Measurements from ENCODE around the gene TCF21.
"Not testable (repeated sequence)": the region's sequence is repeated elsewhere in the genome, so short reads cannot be mapped to it uniquely, and the experiment has no call there.

The TCF21 gene

DNA sequence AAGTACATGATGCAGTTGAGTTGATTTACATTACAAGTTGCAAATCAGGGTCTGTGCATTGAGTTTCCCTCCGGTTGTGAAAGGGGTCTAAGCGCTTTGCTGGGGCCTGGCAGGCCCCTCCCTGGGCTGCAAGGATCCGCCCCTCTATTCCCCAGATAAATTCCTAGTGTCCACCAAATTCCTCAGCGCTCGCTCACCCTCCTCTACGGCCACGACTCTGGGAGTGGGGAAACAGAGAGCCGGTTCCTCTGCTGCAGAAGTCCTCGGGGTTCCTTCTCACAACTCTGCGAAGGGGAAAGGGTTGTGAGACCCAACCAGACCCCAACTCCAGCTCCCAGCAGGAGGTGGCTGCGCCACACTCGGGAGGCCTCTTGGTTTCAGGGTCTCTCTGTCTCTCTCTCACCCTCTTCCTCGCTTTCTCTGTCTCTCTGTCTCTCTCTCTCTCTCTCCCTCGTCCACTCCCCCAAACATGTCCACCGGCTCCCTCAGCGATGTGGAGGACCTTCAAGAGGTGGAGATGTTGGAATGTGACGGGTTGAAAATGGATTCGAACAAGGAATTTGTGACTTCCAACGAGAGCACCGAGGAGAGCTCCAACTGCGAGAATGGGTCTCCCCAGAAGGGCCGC is at the start of gene TCF21:
Gene TCF21, plus strand, starts transcription at position 185 of the 628 bp plus-strand sequence. Its CDS starts 285 bp downstream, at position 470.
- DNase-seq (ENCODE audit: low read depth in 2 of 2, low spot score in 1 of 2): no peak

DNA sequence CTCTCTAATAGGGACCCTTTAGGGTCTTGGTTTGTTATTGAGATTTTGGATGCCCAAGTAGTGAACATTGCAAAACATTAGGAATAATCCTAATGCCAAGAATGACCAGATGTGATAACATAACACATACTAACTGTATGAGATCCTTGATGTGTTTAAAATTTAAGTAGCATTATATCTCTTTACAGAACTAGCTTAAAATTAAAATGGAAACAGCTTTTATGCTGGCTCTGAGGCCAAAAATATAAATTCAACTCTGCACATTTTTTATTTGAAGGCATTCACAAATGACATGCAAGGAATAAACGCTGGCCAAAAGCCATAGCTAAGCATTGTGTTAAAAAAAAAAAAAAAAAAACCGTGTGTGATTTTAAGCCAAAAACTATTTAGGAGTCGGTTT is 47.7 kb upstream of the TCF21 start:
- DNase-seq (ENCODE audit: low read depth in 2 of 2, low spot score in 1 of 2): no peak

DNA sequence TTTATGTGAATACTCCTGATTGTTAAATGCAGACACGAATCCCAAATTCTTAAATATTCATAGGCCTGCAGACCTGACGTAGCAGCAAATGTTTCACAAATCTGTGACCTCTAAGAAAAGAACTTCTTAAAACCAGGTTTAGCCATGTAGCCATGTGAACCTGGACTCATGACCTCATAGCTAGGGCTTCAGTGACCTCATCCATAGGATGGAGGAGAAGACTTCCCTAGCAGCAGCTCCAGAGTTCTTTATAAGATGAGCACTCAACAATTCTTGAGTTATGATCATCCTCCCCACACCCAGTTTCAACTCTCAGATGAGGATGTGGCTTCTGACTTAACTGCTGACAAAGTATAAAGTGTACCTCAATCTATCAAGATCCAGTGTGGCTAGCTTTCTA is 45.8 kb upstream of the TCF21 start:
- no peak for DNase-seq (ENCODE audit: low read depth in 2 of 2, low spot score in 1 of 2)

DNA sequence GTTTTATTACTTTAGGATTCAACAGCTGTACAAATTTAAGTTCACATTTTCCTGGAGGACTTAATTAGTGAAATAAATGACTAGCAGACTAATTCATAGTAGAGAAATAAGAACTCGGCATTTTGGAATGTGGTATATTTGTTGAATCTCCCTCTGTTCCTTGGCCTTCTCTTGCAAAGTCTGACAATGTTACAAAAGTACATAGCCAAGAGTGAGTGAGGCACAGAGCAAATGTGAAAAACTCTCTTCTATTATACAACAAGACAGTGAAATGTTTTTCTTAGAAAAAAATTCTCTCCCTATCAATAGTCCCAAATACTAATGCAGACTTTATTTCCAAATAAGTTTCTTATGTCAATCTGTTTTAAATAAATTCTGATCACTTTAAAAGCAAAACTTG is 44.2 kb upstream of the TCF21 start:
- DNase-seq (ENCODE audit: low read depth in 2 of 2, low spot score in 1 of 2): no peak

DNA sequence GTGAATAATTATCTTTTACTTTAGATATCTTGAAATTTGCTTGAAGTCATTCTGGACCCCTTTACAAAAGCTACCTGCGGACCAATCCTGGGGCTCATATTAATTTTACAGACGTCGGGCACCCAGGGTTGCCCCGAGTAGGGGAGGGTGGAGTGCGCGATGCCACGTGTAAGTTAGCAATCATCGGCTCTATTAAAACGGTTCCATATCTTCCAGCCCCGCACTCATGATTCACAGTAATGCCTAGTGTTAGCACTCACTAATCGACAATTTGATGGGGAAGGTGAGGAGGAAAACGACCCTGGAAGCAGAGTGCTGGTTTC is 34.9 kb upstream of the TCF21 start:
- DNase-seq (ENCODE audit: low read depth in 2 of 2, low spot score in 1 of 2): no peak

DNA sequence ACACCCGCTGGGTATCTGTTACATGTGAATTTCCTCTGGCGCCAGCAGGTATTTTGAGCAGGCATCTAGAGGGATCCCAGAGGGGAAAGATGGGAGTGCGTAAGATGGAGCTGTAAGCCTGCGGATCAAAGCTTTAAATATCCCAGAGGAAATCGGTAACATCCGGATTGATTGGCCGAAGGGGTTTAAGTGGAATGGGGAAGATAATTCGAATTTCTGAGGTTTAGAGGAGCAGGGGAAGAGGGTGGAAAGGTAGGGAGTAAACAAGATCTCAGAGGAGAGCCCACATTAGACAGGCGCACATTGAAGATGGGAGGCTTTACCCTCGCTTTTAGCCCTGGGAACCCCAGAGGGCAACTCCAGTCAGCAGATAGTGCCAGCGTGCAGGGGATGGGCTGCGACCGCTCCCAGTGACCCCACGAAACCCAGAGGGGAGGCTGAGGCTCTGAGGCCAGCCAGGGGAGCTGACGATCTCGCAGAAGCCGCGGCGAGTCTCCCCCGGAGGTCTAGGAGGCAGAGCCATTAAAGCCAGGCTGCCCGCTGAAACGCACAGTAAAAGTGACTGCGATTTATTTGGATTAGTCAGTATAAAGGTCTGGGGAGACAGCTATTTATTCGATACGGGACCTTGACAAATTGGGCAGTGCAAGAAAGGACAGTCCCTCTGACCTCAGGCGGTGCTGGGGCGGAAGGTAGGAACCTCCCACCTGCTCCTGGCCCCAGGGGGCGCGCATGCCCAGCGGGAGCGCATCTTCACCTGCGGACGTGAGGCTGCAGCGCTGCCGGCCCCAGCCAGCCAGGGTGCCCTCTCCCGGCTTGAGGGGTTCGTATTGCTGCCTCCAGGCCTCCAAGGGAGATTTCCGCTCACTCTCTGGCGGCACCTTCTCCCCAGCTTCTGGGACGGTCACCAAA is 34.3 kb upstream of the TCF21 start:
- DNase-seq (ENCODE audit: low read depth in 2 of 2, low spot score in 1 of 2): no peak

DNA sequence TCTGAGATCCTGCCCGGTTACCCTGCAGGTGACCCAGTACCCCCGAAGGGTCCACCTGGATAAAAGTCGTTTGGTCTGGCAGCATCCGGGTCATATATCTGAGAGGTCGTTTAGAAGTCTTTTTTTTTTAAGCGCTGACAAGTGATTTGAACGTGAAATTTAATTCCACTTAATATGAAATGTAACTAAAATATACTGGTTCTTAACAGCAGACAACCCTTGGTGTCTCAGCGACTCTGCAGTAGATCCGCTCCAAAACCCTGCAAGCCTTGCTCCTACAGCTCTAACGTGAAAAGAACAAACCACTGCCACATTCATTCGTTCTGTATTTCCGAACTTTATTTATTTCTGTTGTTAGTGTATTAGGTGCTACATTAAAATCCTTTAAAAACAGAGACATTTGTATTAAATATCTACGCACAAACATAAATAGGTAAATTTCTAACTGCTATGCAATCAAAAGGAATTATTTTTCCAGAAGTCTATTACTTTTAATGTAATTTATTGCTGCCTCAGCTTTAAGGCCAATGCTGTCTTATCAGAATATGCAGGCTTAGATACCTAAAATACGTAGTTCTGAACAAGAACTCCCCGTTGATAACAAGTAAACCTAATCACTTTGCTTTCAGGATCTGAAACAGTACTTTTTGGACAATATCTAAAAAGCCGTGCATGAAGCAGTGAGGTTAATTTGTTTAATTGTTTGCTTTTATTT is 33.5 kb upstream of the TCF21 start:
- no peak for DNase-seq (ENCODE audit: low read depth in 2 of 2, low spot score in 1 of 2)

DNA sequence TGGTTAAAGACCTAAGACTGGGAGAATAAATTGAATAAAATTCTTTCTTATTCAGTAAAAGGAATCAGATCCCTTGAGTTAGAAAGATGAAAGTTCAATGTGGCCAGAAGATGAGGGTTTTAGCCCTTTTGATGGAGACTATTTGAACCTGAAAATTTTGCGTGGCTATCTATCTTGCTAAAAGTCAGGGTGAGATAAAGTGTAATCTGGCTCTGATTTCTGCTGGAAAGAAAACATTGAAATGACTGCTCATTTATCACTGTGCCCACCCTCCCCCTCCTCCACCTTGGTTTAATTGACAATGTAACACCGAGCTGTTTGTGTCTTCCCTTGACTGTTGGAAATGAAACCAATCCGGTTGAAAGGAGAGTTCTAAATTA is 32.9 kb upstream of the TCF21 start:
- DNase-seq (ENCODE audit: low read depth in 2 of 2, low spot score in 1 of 2): no peak

DNA sequence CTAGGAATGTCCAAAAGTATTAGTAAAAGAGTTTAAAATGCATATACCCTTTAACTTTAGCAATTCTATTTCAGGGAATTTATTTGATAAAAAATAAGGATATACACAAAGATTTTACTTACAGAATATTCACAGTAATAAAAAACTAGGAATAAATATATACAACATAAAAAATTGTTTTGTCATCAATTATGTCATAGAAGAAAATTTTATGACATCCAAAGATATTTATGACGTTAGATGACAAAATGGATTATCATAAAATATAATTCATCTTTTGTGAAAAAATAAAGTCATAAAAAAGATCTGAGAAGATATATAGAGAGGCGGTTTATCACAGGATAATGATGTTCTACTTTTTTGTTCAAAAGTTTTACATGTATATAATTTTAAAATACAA is 32.0 kb upstream of the TCF21 start:
- no peak for DNase-seq (ENCODE audit: low read depth in 2 of 2, low spot score in 1 of 2)

DNA sequence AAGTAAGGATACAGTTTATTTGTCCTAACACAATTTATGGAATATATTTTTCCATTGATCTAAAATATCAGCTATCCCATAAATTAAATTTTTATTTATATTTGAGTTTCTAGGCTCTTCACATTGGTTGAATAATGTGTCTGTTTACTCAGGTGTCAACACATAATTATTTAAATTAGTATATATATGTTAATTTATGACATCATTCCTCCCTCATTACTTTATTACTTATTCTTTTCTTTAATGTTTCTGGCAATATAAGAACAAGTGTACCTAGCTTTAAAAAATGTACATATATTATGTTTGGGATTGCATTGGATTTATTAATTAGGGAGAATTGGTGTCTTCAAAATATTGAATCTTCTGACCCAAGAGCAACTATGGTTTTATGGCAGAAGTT is 31.2 kb upstream of the TCF21 start:
- no peak for DNase-seq (ENCODE audit: low read depth in 2 of 2, low spot score in 1 of 2)

DNA sequence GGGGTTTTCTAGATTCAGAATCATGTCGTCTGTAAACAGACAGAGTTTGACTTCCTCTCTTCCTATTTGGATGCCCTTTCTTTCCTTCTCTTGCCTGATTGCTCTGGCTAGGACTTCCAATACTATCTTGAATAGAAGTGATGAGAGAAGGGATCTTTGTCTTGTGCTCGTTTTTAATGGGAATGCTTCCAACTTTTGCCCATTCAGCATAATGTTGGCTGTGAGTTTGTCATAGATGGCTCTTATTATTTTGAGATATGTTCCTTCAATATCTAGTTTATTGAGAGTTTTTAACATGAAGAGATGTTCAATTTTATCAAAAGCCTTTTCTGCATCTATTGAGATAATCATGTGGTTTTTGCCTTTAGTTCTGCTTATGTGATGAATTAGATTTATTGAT is 27.6 kb upstream of the TCF21 start:
- DNase-seq (ENCODE audit: low read depth in 2 of 2, low spot score in 1 of 2): not testable (repeated sequence)

DNA sequence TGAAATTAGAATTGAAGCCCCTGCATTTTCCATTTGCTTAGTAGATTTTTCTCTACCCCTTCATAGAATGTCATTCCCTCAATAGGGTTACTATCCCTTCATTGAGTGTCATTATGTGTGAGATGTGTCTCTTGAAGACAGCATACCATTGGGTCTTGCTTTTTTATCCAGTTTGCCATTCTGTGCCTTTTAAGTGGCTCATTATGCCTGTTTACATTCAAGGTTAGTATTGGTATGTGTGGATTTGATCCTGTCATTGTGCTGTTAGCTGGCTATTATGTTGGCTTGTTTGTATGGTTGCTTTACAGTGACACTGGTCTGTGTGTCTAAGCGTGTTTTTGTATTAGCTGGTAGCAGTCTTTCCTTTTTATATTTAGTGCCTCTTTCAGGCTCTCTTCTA is 25.7 kb upstream of the TCF21 start:
- no peak for DNase-seq (ENCODE audit: low read depth in 2 of 2, low spot score in 1 of 2)

DNA sequence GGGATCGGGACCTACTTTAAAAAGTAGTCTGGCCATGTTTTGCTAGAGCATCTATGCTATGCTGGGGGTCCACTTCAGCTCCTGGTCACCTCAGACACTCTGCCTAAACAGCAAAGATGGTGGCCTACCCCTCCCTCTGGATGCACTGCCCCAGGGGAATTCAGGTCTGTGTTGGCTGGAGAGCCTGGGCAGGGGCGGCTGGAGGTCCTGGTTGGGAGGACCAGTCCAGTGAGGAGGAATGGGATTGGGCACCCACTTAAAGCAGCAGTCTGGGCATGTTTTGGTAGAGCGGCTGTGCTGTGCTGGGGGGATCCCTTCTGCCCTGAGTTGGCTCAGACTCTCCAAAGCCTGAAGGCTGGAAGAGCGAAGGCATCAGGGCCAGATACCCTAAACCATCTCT is 23.2 kb upstream of the TCF21 start:
- DNase-seq (ENCODE audit: low read depth in 2 of 2, low spot score in 1 of 2): no peak

DNA sequence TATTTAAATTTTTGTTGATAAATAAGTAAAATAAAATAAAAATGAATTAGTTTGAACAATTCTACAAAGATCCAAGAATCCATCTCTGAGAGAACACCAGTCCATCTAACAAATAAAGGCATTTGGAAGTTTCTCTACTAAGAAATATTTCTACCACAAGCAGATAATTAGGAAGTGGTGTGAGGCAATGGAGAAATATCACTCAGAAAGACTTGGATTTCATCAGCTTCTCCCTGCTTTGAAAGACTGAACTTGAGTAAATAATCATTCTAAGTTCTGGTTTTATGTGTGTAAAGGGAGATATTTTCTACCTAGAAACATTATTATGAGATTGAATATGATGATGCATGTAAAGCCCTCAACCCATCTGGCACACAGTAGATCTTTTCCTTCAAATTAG is 17.8 kb upstream of the TCF21 start:
- DNase-seq (ENCODE audit: low read depth in 2 of 2, low spot score in 1 of 2): no peak

DNA sequence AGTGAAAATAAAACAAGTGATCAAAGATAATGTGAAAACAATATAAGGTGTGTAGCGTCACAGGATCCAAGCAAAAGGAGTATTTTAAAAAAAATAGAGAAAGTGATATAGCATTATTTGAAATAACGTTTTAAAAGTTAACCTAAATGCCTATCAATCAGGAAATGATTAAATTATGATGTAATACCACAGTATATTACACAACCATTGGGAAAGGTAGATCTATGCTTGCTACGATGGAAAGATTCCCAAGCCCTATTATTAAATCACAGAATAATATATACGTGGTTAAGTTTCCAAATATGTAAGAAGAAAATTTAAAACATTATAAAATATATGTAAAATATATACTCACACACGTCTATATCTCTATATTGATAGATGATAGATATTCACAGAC is 15.4 kb upstream of the TCF21 start:
- no peak for DNase-seq (ENCODE audit: low read depth in 2 of 2, low spot score in 1 of 2)

DNA sequence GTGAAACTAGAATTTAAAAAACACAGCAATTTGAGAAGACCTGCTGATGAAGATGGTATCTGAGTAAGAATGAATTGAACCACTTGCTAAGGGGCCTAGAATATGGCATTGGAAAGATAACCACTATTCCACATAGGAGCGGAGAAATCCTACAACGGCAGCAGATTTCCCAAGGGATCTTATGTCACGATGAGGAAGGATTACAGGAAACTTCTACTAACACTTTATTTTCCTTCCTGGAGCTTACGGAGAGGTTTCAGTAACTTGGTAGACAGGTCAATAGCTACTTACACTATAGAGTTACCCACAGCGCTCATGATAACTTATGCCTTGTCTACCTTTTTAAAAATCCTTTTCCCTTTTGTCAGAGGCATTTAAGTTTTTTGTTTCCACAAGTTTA is 11.8 kb upstream of the TCF21 start:
- no peak for DNase-seq (ENCODE audit: low read depth in 2 of 2, low spot score in 1 of 2)

DNA sequence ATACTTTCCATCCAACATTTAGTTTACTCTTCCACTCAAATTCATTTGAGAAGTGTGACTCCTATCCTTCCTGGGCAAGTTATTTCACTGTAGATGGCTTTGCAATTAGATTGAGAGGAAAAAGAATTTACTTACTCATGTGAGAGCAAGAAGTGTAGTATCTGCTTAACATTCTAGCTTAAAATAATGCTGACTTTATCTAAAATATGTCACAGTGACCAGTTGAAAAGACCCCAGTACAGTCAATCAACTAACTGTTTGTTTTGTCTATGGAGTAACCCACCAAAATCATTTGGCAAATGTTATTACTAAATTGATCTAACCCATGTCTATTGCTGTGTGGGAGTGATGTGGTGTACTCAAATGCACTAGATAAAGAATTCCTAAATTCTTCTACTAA is 8.9 kb upstream of the TCF21 start:
- DNase-seq (ENCODE audit: low read depth in 2 of 2, low spot score in 1 of 2): no peak

DNA sequence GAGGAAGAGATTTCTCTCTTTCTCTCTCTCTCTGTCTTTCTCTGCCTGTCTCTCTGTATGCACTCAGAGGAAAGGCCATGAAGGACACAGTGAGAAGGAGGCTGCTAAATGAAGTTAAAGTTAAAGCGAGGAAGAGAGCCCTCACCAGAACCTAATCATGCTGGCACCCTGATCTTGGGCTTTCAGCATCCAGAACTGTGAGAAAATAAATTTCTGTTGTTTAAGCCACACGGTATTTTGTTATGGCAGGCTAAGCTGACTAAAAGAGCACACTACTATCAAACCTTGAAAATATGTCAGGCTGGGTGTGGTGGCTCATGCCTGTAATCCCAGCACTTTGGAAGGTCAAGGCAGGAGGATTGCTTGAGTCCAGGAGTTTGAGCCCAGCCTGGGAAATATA is 8.0 kb upstream of the TCF21 start:
- no peak for DNase-seq (ENCODE audit: low read depth in 2 of 2, low spot score in 1 of 2)

DNA sequence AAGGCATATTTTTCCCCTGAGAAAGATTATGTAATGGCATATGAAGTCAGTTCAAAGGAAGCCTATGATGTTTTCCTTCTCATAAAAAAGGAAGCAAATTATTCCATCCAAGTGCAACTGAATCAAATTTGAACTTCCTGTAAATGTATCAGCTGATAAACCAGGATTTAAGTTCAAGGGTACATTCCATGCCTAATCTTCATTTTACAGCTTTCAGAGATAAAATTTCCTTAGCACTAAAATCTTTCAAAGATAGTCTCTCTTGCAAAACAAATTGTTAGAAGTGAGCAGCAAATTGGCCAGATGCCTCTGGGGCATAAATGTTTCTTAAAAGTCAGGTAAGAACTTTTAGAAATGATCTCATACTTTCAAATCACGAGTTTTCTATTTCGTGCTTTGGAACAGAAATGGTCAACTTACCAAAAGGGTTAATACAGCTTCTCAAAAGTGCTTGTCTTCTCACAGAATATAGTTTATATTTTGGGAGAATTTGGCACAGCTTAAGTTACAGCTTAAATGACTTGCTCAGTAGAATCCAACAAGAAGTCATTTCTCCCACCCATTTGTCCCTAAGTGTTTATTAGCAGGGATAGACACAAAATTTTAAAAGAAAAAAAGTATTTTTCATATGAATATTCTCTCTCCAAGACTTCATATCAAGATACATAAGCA is 2.7 kb upstream of the TCF21 start:
- DNase-seq (ENCODE audit: low read depth in 2 of 2, low spot score in 1 of 2): no peak

DNA sequence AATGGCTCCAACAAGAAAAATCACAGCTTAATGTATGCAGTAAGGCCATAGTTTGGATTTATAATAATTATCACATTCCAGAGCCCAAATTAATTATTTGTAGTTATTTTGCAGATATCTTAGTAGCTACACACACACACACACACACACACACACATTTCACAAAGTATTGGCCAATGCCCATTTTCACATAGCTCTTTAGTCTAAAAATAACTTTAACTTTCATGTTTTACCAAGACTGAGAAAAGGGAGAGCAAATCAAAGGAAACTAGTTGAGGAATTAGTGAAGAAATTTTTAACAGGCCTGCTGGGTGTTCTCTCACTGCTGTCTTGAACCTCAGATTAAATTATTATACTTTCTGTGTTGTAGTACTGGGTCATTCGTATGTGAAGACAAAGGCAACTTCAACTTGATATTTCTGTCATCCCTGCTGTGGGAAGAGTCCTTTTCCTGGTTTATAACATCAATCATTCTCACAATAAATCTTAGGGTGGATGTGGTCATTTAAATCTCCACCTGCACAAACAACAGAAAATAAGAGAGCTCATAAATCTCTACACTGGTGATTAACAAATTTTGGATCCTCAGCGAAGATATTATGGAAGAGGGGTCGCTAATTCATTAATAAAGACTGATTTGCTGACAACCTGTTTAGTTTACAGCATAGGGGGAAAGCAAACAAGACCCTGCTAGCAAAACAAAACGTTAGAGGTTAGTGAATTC is 1.6 kb upstream of the TCF21 start:
- DNase-seq (ENCODE audit: low read depth in 2 of 2, low spot score in 1 of 2): no peak

DNA sequence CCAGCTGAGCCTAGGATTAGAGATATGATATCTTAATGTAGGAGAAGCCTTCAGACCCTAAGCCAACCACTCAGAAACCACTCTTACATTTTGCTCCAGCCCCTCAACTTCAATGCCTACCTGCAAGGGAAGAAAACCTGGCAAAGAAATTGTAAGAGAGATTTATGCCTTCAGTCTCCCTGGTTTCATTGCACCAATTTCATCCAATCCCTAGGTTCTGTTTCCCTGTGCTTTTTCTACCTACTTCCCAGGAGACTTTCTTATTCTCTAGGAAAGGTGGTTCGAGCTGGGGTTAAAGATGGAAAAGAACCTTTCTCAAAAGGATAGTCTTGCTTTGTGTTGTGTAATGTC is 1.1 kb upstream of the TCF21 start:
- no peak for DNase-seq (ENCODE audit: low read depth in 2 of 2, low spot score in 1 of 2)

All from stimulated activated CD8-positive, alpha-beta memory T cell treated with anti-CD3 and anti-CD28 coated beads, Interleukin-4, amount 100 ng/mL, for 1 hour (primary cell).